Adrenal gland (tissue), 5 donors: ENCODE measurements around the gene TBC1D30.

ENCODE experiments used
- POLR2A ChIP-seq, 2 donors: fragments of 450-650 bp; IDR thresholded peaks; one replicate each; pipeline ENCODE4 v1.6.1; 2017; ENCODE audit warnings: antibody characterized with exemption in 2 of 2, mild to moderate bottlenecking in 2 of 2, moderate library complexity in 1 of 2
- TF ChIP-seq, protein P1 (sequence below), 6 experiments: fragments of 450-650 bp in 4 of 6; fragments of 200-600 bp in 2 of 6; sonication (generic) in 1 of 6; IDR thresholded peaks; 1 replicate in 5 of 6; 2 replicates in 1 of 6; pipeline versions ENCODE4 v1.5.1 to v1.8.0; 2016 to 2021; ENCODE audit warnings: antibody characterized with exemption in 6 of 6, mild to moderate bottlenecking in 2 of 6, moderate library complexity in 1 of 6
- donor health status: DM: no; HTN: no; CAD: no.

GRCh38 chr12:64911912-64912311, 87.5 kb downstream of the TBC1D30 start:
- TF ChIP-seq, protein P1, sequence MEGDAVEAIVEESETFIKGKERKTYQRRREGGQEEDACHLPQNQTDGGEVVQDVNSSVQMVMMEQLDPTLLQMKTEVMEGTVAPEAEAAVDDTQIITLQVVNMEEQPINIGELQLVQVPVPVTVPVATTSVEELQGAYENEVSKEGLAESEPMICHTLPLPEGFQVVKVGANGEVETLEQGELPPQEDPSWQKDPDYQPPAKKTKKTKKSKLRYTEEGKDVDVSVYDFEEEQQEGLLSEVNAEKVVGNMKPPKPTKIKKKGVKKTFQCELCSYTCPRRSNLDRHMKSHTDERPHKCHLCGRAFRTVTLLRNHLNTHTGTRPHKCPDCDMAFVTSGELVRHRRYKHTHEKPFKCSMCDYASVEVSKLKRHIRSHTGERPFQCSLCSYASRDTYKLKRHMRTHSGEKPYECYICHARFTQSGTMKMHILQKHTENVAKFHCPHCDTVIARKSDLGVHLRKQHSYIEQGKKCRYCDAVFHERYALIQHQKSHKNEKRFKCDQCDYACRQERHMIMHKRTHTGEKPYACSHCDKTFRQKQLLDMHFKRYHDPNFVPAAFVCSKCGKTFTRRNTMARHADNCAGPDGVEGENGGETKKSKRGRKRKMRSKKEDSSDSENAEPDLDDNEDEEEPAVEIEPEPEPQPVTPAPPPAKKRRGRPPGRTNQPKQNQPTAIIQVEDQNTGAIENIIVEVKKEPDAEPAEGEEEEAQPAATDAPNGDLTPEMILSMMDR (IDR thresholded peaks at IDR 0.05) = no peak
- no peak for TF ChIP-seq POLR2A (IDR thresholded peaks at IDR 0.05)
